B cell (primary cell): Measurements from ENCODE around the gene ZNF735. TPM values are rescaled to one million over a fixed set of nuclear protein-coding genes. Genes with fewer than 3 reads are reported as not detected.
"Not testable (repeated sequence)": the region's sequence is repeated elsewhere in the genome, so short reads cannot be mapped to it uniquely, and the experiment has no call there.

Source experiments
- ATAC-seq: fragments of 200-7000 bp; cut with Tn5 transposase; one replicate; pipeline ENCODE4 v1.10.0; 2021; ENCODE audit warnings: low read depth, mild to moderate bottlenecking, moderate number of reproducible peaks, moderate library complexity
- CTCF ChIA-PET: fragments of 350-600 bp; sonication (Branson Sonifier 250); formaldehyde crosslinking; loops from one replicate; lab custom pipeline; 2021; ENCODE audit warnings: antibody characterized with exemption, inconsistent platforms; lab: Charles Lee
- POLR2A ChIA-PET: fragments of 350-600 bp; sonication (Branson Sonifier 250); formaldehyde crosslinking; loops from one replicate; lab custom pipeline; 2021; ENCODE audit warnings: antibody characterized with exemption; lab: Charles Lee
- DNase-seq: peaks from one replicate; pipeline ENCODE4 v3.0.0; 2013
- H2AFZ ChIP-seq: 2 replicates; pipeline ENCODE4 v1.6.1; 2012; ENCODE audit warnings: mild to moderate bottlenecking, low read depth, low read length; ENCODE audit not compliant: insufficient read depth, poor library complexity, severe bottlenecking
- H3K27ac ChIP-seq, 2 donors: 1 replicate in 1 of 2; 2 replicates in 1 of 2; pipeline ENCODE4 v1.5.1; 2012 to 2013; ENCODE audit warnings: low read length in 2 of 2, mild to moderate bottlenecking in 2 of 2, moderate library complexity in 1 of 2
- H3K27me3 ChIP-seq, 4 experiments: fragments of 200-600 bp in 1 of 4; sonication (generic) in 1 of 4; replicated peaks in 1 of 4; 1 replicate in 2 of 4; 2 replicates in 2 of 4; pipeline versions ENCODE4 v1.6.1 to v1.7.0; 2013 to 2016; ENCODE audit warnings: low read length in 3 of 4, mild to moderate bottlenecking in 2 of 4, mixed read lengths in 1 of 4, moderate library complexity in 1 of 4; ENCODE audit not compliant: insufficient read depth in 4 of 4, control insufficient read depth in 3 of 4; ENCODE audit errors: control extremely low read depth in 1 of 4
- H3K36me3 ChIP-seq, 2 experiments: replicated peaks in 1 of 2; 1 replicate in 1 of 2; 2 replicates in 1 of 2; pipeline versions ENCODE4 v1.6.1 to v1.7.1; 2013; ENCODE audit warnings: low read length in 1 of 2; ENCODE audit not compliant: insufficient read depth in 2 of 2, control insufficient read depth in 1 of 2; ENCODE audit errors: control extremely low read depth in 1 of 2, extremely low read depth in 1 of 2
- H3K4me1 ChIP-seq, 2 donors: fragments of 200-600 bp in 1 of 2; sonication (generic) in 1 of 2; 1 replicate in 1 of 2; 2 replicates in 1 of 2; pipeline versions ENCODE4 v1.5.1 to v1.6.1; 2013 to 2017; ENCODE audit warnings: low read length in 2 of 2; ENCODE audit not compliant: control insufficient read depth in 2 of 2, insufficient read depth in 2 of 2
- H3K4me2 ChIP-seq: replicated peaks from 2 replicates; pipeline ENCODE3; 2012; ENCODE audit warnings: mild to moderate bottlenecking, low read depth, low read length; ENCODE audit not compliant: poor library complexity, severe bottlenecking
- H3K4me3 ChIP-seq, 5 experiments: fragments of 200-600 bp in 1 of 5; sonication (generic) in 1 of 5; 1 replicate in 3 of 5; 2 replicates in 2 of 5; pipeline versions ENCODE4 v1.5.1 to v1.7.0; 2011 to 2016; ENCODE audit warnings: low read length in 4 of 5, mild to moderate bottlenecking in 4 of 5, low read depth in 2 of 5, control low read depth in 1 of 5, moderate library complexity in 1 of 5; ENCODE audit not compliant: insufficient read depth in 1 of 5; ENCODE audit errors: control extremely low read depth in 1 of 5, extremely low read depth in 1 of 5
- H3K79me2 ChIP-seq: fragments of 200-600 bp; sonication (generic); one replicate; pipeline ENCODE4 v1.6.0; 2016; ENCODE audit warnings: low read length; ENCODE audit not compliant: control insufficient read depth, insufficient read depth
- H3K9ac ChIP-seq: fragments of 200-600 bp; sonication (generic); 2 replicates; pipeline ENCODE4 v1.6.1; 2017; ENCODE audit warnings: mild to moderate bottlenecking, low read length, moderate library complexity
- H3K9me3 ChIP-seq, 3 donors: one replicate each; pipeline versions ENCODE4 v1.6.1 to v1.7.1; 2013; ENCODE audit warnings: low read length in 2 of 3; ENCODE audit not compliant: control insufficient read depth in 2 of 3, insufficient read depth in 1 of 3; ENCODE audit errors: control extremely low read depth in 1 of 3
- H4K20me1 ChIP-seq: 2 replicates; pipeline ENCODE4 v1.6.0; 2012; ENCODE audit warnings: mild to moderate bottlenecking, low read length; ENCODE audit not compliant: insufficient read depth, control insufficient read depth, poor library complexity, severe bottlenecking
- H3K27ac Mint-ChIP-seq: one replicate; pipeline ENCODE4 v1.8.0; 2021; ENCODE audit warnings: mixed read lengths
- H3K27me3 Mint-ChIP-seq: one replicate; pipeline ENCODE4 v1.8.0; 2021; ENCODE audit warnings: mixed read lengths
- H3K4me1 Mint-ChIP-seq: one replicate; pipeline ENCODE4 v1.8.0; 2021; ENCODE audit warnings: mixed read lengths
- H3K4me3 Mint-ChIP-seq: one replicate; pipeline ENCODE4 v1.8.0; 2021; ENCODE audit warnings: mixed read lengths
- H3K9me3 Mint-ChIP-seq: one replicate; pipeline ENCODE4 v1.8.0; 2022; ENCODE audit warnings: mixed read lengths; ENCODE audit not compliant: insufficient read depth
- CTCF ChIP-seq: fragments of 200-600 bp; IDR thresholded peaks from one replicate; pipeline ENCODE4 v1.8.0; 2022; ENCODE audit warnings: antibody characterized with exemption, mild to moderate bottlenecking
- EZH2 ChIP-seq: IDR thresholded peaks from 2 replicates; pipeline ENCODE4 v1.6.1; 2012; ENCODE audit warnings: borderline replicate concordance, low read depth, mild to moderate bottlenecking, moderate library complexity, low read length; ENCODE audit not compliant: insufficient read depth, poor library complexity, severe bottlenecking
- WGBS: methylation state at CpG from one replicate; pipeline ENCODE4 v1.1.5; 2013; ENCODE audit warnings: missing lambda C conversion rate; ENCODE audit not compliant: insufficient coverage; 5-methylcytosine and 5-hydroxymethylcytosine counted together
- intact Hi-C: fragments of 100-400 bp; cut with micrococcal nuclease; formaldehyde crosslinking; loops from one replicate; pipeline ENCODE4 v1.10.0; 2022
- polyA plus RNA-seq: library from polyadenylated mRNA; depleted of rRNA; stranded (reverse); fragments of >200 nt; gene quantifications from 2 replicates; pipeline ENCODE4 v1.2.3, GENCODE V29; 2012
- total RNA-seq, 2 donors: library from RNA; stranded (reverse); fragments of 120-200 nt in 1 of 2; gene quantifications; 1 replicate in 1 of 2; 2 replicates in 1 of 2; pipeline versions ENCODE4 v1.2.3 to v1.2.4, GENCODE V29; 2013 to 2022

The ZNF735 gene
- total and polyA plus RNA-seq, 2 donors (not counting 1 experiment from before 2014, with no cell fraction given) = not detected

- H3K4me1 Mint-ChIP-seq = no peaks in the 10 kb centered on the region
- H3K36me3 ChIP-seq = no peaks in the 10 kb centered on the region
- no peak overlapping the region for H3K4me3 Mint-ChIP-seq
- TF ChIP-seq EZH2 (no peak), CTCF (no peak)
- no peaks in the 10 kb centered on the region for H3K27me3 Mint-ChIP-seq
- peaks cover 24% of the 10 kb centered on the region for H3K9me3 Mint-ChIP-seq
- ChIA-PET CTCF (no interaction called here), POLR2A (no interaction called here)
- no peak overlapping the region for H3K4me3 ChIP-seq
- H4K20me1 ChIP-seq = no peaks in the 10 kb centered on the region
- no peak for DNase-seq
- 74% methylated on average over 2 of the region's 2 CpGs for WGBS
- H3K4me1 ChIP-seq = no peaks in the 10 kb centered on the region
- intact Hi-C loops = no loop called here
- no peak overlapping the region for H3K27ac Mint-ChIP-seq
- ATAC-seq = no peak
- no peak overlapping the region for H2AFZ ChIP-seq
- no peak overlapping the region for H3K9ac ChIP-seq
- no peaks in the 10 kb centered on the region for H3K79me2 ChIP-seq
- H3K27me3 ChIP-seq = no peaks in the 10 kb centered on the region
- no peak overlapping the region for H3K27ac ChIP-seq
- peaks cover 6 to 28% (median 25%) of the 10 kb centered on the region in 3 donors for H3K9me3 ChIP-seq
- no peak overlapping the region for H3K4me2 ChIP-seq
Observed at GRCh38 chr7:64223366-64223765, 16.4 kb downstream of the ZNF735 start.

- H3K27me3 Mint-ChIP-seq, H3K79me2 ChIP-seq, DNase-seq, CTCF ChIA-PET, H2AFZ ChIP-seq, POLR2A ChIA-PET, H3K4me1 ChIP-seq, H3K27ac Mint-ChIP-seq, H3K36me3 ChIP-seq, H3K4me3 ChIP-seq, H3K27me3 ChIP-seq, H3K4me1 Mint-ChIP-seq, H3K4me3 Mint-ChIP-seq, intact Hi-C loops, H3K4me2 ChIP-seq, H3K9ac ChIP-seq, H3K27ac ChIP-seq, H4K20me1 ChIP-seq, ATAC-seq: not testable (repeated sequence)
- 80% methylated on average over 1 of the region's 1 CpG for WGBS
- peaks cover 24% of the 10 kb centered on the region for H3K9me3 Mint-ChIP-seq
- peaks cover 0 to 21% (median 17%) of the 10 kb centered on the region in 3 donors for H3K9me3 ChIP-seq
Observed at GRCh38 chr7:64228174-64228573, 21.2 kb downstream of the ZNF735 start, which contains the start of gene ZNF679. ZNF679 (plus strand) TSS chr7:64228474; CDS start chr7:64249118, 20,644 bp downstream.
